Measurements from ENCODE around the gene NFIB. TPM values are rescaled to one million over a fixed set of nuclear protein-coding genes. Genes with fewer than 3 reads are reported as not detected.
A peak's percentile ranks its signal among the peaks of the same experiment; 100 is the strongest.

NFIB gene
- total and polyA plus RNA-seq, 2 donors from 2014 or later = 15.6 to 112 TPM

DNA sequence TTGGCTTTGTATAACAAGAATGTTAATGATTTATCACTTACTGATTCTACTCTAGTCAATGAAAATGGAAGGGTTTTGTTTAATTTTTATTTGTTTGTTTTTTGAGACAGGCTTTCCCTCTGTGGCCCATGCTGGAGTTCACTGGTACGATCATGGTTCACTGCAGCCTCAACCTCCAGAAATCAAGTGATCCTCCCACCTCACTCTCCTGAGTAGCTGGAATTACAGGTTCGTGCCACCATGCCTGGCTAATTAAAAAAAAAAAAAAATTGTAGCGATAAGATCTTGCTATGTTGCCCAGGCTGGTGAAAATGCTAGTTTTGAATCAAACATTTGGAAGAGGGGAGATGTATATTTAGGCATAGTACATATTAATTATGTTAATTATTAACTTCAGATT is 209.4 kb downstream of the NFIB start:
- Histone ChIP-seq H3K4me3 (ENCODE audit: low read length in 3 of 3) (no peak overlapping the region), H3K9me3 (ENCODE audit: control insufficient read depth in 2 of 3, insufficient read depth in 1 of 3, low read length in 3 of 3) (no peaks in the 10 kb centered on the region), H3K27me3 (ENCODE audit: control insufficient read depth, insufficient read depth, low read length) (no peaks in the 10 kb centered on the region), H3K27ac (ENCODE audit: low read depth in 2 of 2, low read length in 2 of 2) (no peak overlapping the region), H3K4me1 (ENCODE audit: control insufficient read depth in 2 of 3, insufficient read depth in 2 of 3, low read depth in 1 of 3, low read length in 3 of 3) (no peaks in the 10 kb centered on the region), H3K9ac (ENCODE audit: low read length in 3 of 3) (no peak overlapping the region), H3K36me3 (ENCODE audit: control insufficient read depth in 2 of 3, insufficient read depth in 3 of 3, low read length in 3 of 3) (no peaks in the 10 kb centered on the region)
- intact Hi-C loops (cut with DNase I) = no loop called here
- no peak for TF ChIP-seq CTCF (IDR thresholded peaks at IDR 0.05; ENCODE audit: borderline replicate concordance, extremely low read depth, insufficient read depth)
- DNase-seq (peak in 2 of 5 donors; percentile 58), FAIRE-seq (peak; percentile 21)

- no peak for FAIRE-seq
- peaks cover 0 to 1% (median 0%) of the 10 kb centered on the region in 3 donors for H3K4me1 ChIP-seq (ENCODE audit: control insufficient read depth in 2 of 3, insufficient read depth in 2 of 3, low read depth in 1 of 3, low read length in 3 of 3)
Observed at GRCh38 chr9:14103115-14103514, 210.8 kb downstream of the NFIB start.

DNA sequence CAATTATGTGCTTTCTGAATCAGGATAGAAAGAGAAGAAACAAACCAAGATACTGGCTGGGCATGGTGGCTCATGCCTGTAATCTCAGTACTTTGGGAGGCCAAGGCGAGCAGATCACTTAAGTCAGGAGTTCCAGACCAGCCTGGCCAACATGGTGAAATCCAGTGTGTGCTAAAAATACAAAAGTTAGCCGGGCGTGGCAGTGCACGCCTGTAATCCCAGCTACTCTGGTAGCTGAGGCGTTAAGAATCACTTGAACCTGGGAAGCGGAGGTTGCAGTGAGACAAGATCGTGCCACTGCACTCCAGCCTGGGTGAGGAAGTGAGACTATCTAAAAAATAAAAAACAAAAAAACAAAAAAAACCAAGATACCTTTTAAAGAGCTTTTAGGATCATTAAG is 214.2 kb downstream of the NFIB start:
- Histone ChIP-seq H3K9me3 (ENCODE audit: control insufficient read depth in 2 of 3, insufficient read depth in 1 of 3, low read length in 3 of 3) (no peaks in the 10 kb centered on the region), H3K36me3 (ENCODE audit: control insufficient read depth in 2 of 3, insufficient read depth in 3 of 3, low read length in 3 of 3) (no peaks in the 10 kb centered on the region), H3K27me3 (ENCODE audit: control insufficient read depth, insufficient read depth, low read length) (no peaks in the 10 kb centered on the region), H3K27ac (ENCODE audit: low read depth in 2 of 2, low read length in 2 of 2) (no peak overlapping the region), H3K9ac (ENCODE audit: low read length in 3 of 3) (no peak overlapping the region), H3K4me1 (ENCODE audit: control insufficient read depth in 2 of 3, insufficient read depth in 2 of 3, low read depth in 1 of 3, low read length in 3 of 3) (peaks cover 3 to 6% (median 5%) of the 10 kb centered on the region in 3 donors), H3K4me3 (ENCODE audit: low read length in 3 of 3) (no peak overlapping the region)
- no peak for FAIRE-seq
- no peak for TF ChIP-seq CTCF (IDR thresholded peaks at IDR 0.05; ENCODE audit: borderline replicate concordance, extremely low read depth, insufficient read depth)
- no peak for DNase-seq
- intact Hi-C loops (cut with DNase I) = no loop called here

More at GRCh38 chr9:14103115-14103514, 210.8 kb downstream of the NFIB start:
- no peaks in the 10 kb centered on the region for H3K27me3 ChIP-seq (ENCODE audit: control insufficient read depth, insufficient read depth, low read length)
- H3K36me3 ChIP-seq (ENCODE audit: control insufficient read depth in 2 of 3, insufficient read depth in 3 of 3, low read length in 3 of 3) = no peaks in the 10 kb centered on the region
- no peaks in the 10 kb centered on the region for H3K9me3 ChIP-seq (ENCODE audit: control insufficient read depth in 2 of 3, insufficient read depth in 1 of 3, low read length in 3 of 3)
- no peak overlapping the region for H3K9ac ChIP-seq (ENCODE audit: low read length in 3 of 3)
- no peak for TF ChIP-seq CTCF (IDR thresholded peaks at IDR 0.05; ENCODE audit: borderline replicate concordance, extremely low read depth, insufficient read depth)
- intact Hi-C loops (cut with DNase I) = no loop called here
- peak in 2 of 5 donors; percentile 23 to 35 for DNase-seq
- H3K4me3 ChIP-seq (ENCODE audit: low read length in 3 of 3) = no peak overlapping the region
- H3K27ac ChIP-seq (ENCODE audit: low read depth in 2 of 2, low read length in 2 of 2) = no peak overlapping the region

All from kidney (tissue), 14 donors.